ENCODE data around the gene SLC19A2. TPM values are rescaled to one million over a fixed set of nuclear protein-coding genes. Genes with fewer than 3 reads are reported as not detected.

Gene SLC19A2
- total RNA-seq, 1 experiment from 2014 or later, result 10.1 TPM

DNA sequence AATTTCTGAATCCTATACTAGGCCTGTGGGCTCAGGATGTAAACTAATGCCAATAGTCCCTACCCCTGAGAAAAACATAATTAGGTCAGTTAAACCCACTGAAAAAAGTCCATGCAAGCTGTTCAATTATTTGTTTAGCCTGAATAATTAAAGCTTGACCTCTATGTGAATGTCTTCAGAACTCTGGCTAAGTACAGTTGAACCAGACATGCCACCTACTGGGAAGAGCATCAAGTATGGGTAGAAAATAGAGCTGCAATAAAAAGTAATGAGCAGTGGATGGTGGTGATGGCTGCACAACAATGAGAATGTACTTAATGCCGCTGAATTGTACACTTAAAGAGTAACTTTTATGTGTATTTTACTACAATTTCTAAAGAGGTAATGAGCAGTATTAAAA is 23.6 kb upstream of the SLC19A2 start:
- TF ChIP-seq CEBPB (IDR thresholded peaks at IDR 0.05; ENCODE audit: low read depth) (no peak), ZNF274 (IDR thresholded peaks at IDR 0.05; ENCODE audit: low read depth, low read length) (no peak), EZH2phosphoT487 (IDR thresholded peaks at IDR 0.05; ENCODE audit: borderline replicate concordance) (no peak), POLR2A (IDR thresholded peaks at IDR 0.05; ENCODE audit: borderline replicate concordance, extremely low read depth, insufficient read depth, insufficient read length) (no peak), YY1 (IDR thresholded peaks at IDR 0.05; ENCODE audit: extremely low read depth, insufficient replicate concordance, low read depth, low read length) (no peak), EZH2 (IDR thresholded peaks at IDR 0.05) (no peak), CBX3 (IDR thresholded peaks at IDR 0.05; ENCODE audit: low read depth) (no peak)
- TF ChIP-seq, protein P1, sequence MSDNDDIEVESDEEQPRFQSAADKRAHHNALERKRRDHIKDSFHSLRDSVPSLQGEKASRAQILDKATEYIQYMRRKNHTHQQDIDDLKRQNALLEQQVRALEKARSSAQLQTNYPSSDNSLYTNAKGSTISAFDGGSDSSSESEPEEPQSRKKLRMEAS (IDR thresholded peaks at IDR 0.05), result no peak
- TF ChIP-seq, protein P2, sequence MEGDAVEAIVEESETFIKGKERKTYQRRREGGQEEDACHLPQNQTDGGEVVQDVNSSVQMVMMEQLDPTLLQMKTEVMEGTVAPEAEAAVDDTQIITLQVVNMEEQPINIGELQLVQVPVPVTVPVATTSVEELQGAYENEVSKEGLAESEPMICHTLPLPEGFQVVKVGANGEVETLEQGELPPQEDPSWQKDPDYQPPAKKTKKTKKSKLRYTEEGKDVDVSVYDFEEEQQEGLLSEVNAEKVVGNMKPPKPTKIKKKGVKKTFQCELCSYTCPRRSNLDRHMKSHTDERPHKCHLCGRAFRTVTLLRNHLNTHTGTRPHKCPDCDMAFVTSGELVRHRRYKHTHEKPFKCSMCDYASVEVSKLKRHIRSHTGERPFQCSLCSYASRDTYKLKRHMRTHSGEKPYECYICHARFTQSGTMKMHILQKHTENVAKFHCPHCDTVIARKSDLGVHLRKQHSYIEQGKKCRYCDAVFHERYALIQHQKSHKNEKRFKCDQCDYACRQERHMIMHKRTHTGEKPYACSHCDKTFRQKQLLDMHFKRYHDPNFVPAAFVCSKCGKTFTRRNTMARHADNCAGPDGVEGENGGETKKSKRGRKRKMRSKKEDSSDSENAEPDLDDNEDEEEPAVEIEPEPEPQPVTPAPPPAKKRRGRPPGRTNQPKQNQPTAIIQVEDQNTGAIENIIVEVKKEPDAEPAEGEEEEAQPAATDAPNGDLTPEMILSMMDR (IDR thresholded peaks at IDR 0.05 in 2 of 3, conservative IDR thresholded peaks at IDR 0.05 in 1 of 3; ENCODE audit: borderline replicate concordance in 1 of 3, insufficient read depth in 1 of 3, low read depth in 2 of 3, low read length in 2 of 3), result no peak
- Histone ChIP-seq H2AFZ (ENCODE audit: low read depth, low read length, poor library complexity, severe bottlenecking) (no peak overlapping the region), H3K4me3 (replicated peaks in 1 of 2; ENCODE audit: low read depth in 1 of 2, low read length in 2 of 2) (no peak overlapping the region), H3K9me3 (ENCODE audit: control insufficient read depth in 1 of 2, insufficient read depth in 1 of 2, low read depth in 1 of 2, low read length in 2 of 2) (no peaks in the 10 kb centered on the region), H3K27ac (ENCODE audit: low read depth, low read length) (no peak overlapping the region), H3K36me3 (ENCODE audit: control insufficient read depth in 1 of 2, insufficient read depth in 2 of 2, low read length in 2 of 2) (no peaks in the 10 kb centered on the region), H3K9me2 (ENCODE audit: insufficient read depth) (no peaks in the 10 kb centered on the region), H3K9ac (ENCODE audit: low read length) (no peak overlapping the region), H3K27me3 (ENCODE audit: insufficient read depth, low read length) (no peaks in the 10 kb centered on the region), H3K4me2 (ENCODE audit: low read length) (no peak overlapping the region), H4K20me1 (ENCODE audit: insufficient read depth) (no peaks in the 10 kb centered on the region), H3K79me2 (ENCODE audit: insufficient read depth, low read length) (no peaks in the 10 kb centered on the region), H3K4me1 (ENCODE audit: control insufficient read depth in 1 of 2, insufficient read depth in 2 of 2, low read length in 2 of 2) (peaks cover 0 to 9% of the 10 kb centered on the region in 2 experiments; a peak in 2 of 4 replicates)
- intact Hi-C loops (cut with micrococcal nuclease), result no loop called here
- DNase-seq (ENCODE audit: low read depth, low spot score) (no peak), ATAC-seq (no peak)
- POLR2A ChIA-PET, result no interaction called here
- CTCF ChIA-PET, result no interaction called here
- BruUV-seq (replicated peaks), result no TSS peak
- RAD21 ChIA-PET (ENCODE audit: low non-redundant PET in 1 of 2, low total read pairs in 2 of 2, uncharacterized antibody in 2 of 2, unreplicated experiment in 2 of 2), result no interaction called here
